Endodermal cell (in vitro differentiated cells): ENCODE results near the gene NT5DC1. TPM values are rescaled to one million over a fixed set of nuclear protein-coding genes. Genes with fewer than 3 reads are reported as not detected.

ENCODE experiments used
- DNase-seq: peaks from one replicate; pipeline ENCODE4 v3.0.0-alpha.2; 2017
- H3K27ac ChIP-seq: 2 replicates; pipeline ENCODE4 v1.5.1; 2013; ENCODE audit warnings: mild to moderate bottlenecking, low read depth, low read length, moderate library complexity
- H3K27me3 ChIP-seq: 2 replicates; pipeline ENCODE4 v1.6.1; 2013; ENCODE audit warnings: mild to moderate bottlenecking, low read length, moderate library complexity; ENCODE audit not compliant: insufficient read depth, control insufficient read depth, poor library complexity, severe bottlenecking
- H3K36me3 ChIP-seq: 2 replicates; pipeline ENCODE4 v1.7.0; 2013; ENCODE audit warnings: mild to moderate bottlenecking, low read length, moderate library complexity; ENCODE audit not compliant: control insufficient read depth, insufficient read depth
- H3K4me1 ChIP-seq: one replicate; pipeline ENCODE4 v1.7.0; 2013; ENCODE audit warnings: low read length; ENCODE audit not compliant: control insufficient read depth, insufficient read depth
- H3K4me3 ChIP-seq: 2 replicates; pipeline ENCODE4 v1.5.1; 2013; ENCODE audit warnings: mild to moderate bottlenecking, low read length, moderate library complexity
- H3K9ac ChIP-seq: 2 replicates; pipeline ENCODE4 v1.6.1; 2013; ENCODE audit warnings: mild to moderate bottlenecking, low read length, moderate library complexity; ENCODE audit not compliant: poor library complexity, severe bottlenecking; ENCODE audit errors: extremely low read depth
- H3K9me3 ChIP-seq: 2 replicates; pipeline ENCODE4 v1.6.1; 2013; ENCODE audit warnings: mild to moderate bottlenecking, low read length, moderate library complexity; ENCODE audit not compliant: control insufficient read depth
- H3K27ac Mint-ChIP-seq: 2 replicates; pipeline ENCODE4 v1.8.0; 2020; ENCODE audit warnings: mixed read lengths
- H3K27me3 Mint-ChIP-seq: 2 replicates; pipeline ENCODE4 v1.8.0; 2021; ENCODE audit warnings: mild to moderate bottlenecking, mixed read lengths; ENCODE audit not compliant: insufficient read depth
- H3K36me3 Mint-ChIP-seq: 2 replicates; pipeline ENCODE4 v1.8.0; 2020; ENCODE audit warnings: low read depth, mixed read lengths
- H3K4me1 Mint-ChIP-seq: 2 replicates; pipeline ENCODE4 v1.8.0; 2020; ENCODE audit warnings: mixed read lengths
- H3K4me3 Mint-ChIP-seq: 2 replicates; pipeline ENCODE4 v1.8.0; 2020; ENCODE audit warnings: mild to moderate bottlenecking, moderate library complexity, mixed read lengths
- H3K9me3 Mint-ChIP-seq: 2 replicates; pipeline ENCODE4 v1.8.0; 2020; ENCODE audit warnings: mild to moderate bottlenecking, mixed read lengths
- CTCF ChIP-seq: fragments of 200-600 bp; sonication (generic); conservative IDR thresholded peaks from 2 replicates; pipeline ENCODE4 v1.5.0; 2021; ENCODE audit warnings: antibody characterized with exemption, mild to moderate bottlenecking
- WGBS, 2 experiments: methylation state at CpG; one replicate each; pipeline versions ENCODE4 v1.1.5 to v1.1.7; 2013; ENCODE audit warnings: missing lambda C conversion rate in 2 of 2, mixed read lengths in 1 of 2; ENCODE audit not compliant: insufficient coverage in 1 of 2, insufficient read length in 1 of 2; 5-methylcytosine and 5-hydroxymethylcytosine counted together
- total RNA-seq, 2 donors: library from RNA; stranded (reverse); fragmentation: NEBNext Ultra II Directional in 1 of 2; extraction: Animal tissue kit (Norgen Biotek cat#: 25700) in 1 of 2; gene quantifications; 2 replicates in 1 of 2; 3 replicates in 1 of 2; pipeline ENCODE4 v1.2.1, GENCODE V29; 2021

The NT5DC1 gene
- total RNA-seq, 2 donors from 2014 or later, result 83.0 to 136 TPM

DNA sequence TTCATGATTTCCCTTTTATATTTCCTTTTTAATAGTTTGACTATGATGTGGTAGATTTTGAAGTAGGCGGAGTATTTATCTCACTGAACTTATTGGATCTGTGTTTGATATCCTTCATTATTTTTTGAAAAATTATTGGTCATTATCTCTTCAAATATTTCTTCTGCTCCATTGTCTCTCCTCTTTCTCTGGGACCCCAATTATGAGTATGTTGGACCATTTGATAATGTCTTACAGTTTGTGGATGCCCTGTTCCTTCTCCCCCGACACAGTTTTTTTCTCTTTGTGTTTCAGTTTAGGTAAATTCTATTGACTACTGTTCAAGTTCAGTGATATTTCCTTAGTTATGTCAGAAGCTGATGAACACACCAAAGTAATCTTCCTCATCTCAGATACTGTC is 74.7 kb downstream of the NT5DC1 start:
- Mint-ChIP-seq H3K27ac (no peak overlapping the region), H3K36me3 (peaks cover 27% of the 10 kb centered on the region), H3K9me3 (peaks cover 9% of the 10 kb centered on the region), H3K4me3 (no peak overlapping the region), H3K27me3 (no peaks in the 10 kb centered on the region), H3K4me1 (peaks cover 22% of the 10 kb centered on the region)
- Histone ChIP-seq H3K4me3 (no peak overlapping the region), H3K27ac (no peak overlapping the region), H3K4me1 (peaks cover 10% of the 10 kb centered on the region), H3K36me3 (peaks cover 19% of the 10 kb centered on the region), H3K27me3 (no peaks in the 10 kb centered on the region), H3K9ac (no peak overlapping the region), H3K9me3 (peaks cover 25% of the 10 kb centered on the region)
- 80 to 100% methylated on average over 1 of the region's 2 CpGs for WGBS, 2 experiments
- TF ChIP-seq CTCF, result no peak
- DNase-seq, result no peak

- H3K36me3 ChIP-seq, result peaks cover 19% of the 10 kb centered on the region
- peak overlapping the region; percentile 21 for H3K27ac Mint-ChIP-seq
- H3K4me3 Mint-ChIP-seq, result no peak overlapping the region
- peaks cover 9% of the 10 kb centered on the region for H3K9me3 Mint-ChIP-seq
- H3K9ac ChIP-seq, result no peak overlapping the region
- peaks cover 27% of the 10 kb centered on the region for H3K9me3 ChIP-seq
- H3K27me3 ChIP-seq, result no peaks in the 10 kb centered on the region
- H3K4me1 Mint-ChIP-seq, result peaks cover 21% of the 10 kb centered on the region
- DNase-seq, result no peak
- peaks cover 10% of the 10 kb centered on the region for H3K4me1 ChIP-seq
- H3K4me3 ChIP-seq, result no peak overlapping the region
- no peaks in the 10 kb centered on the region for H3K27me3 Mint-ChIP-seq
- no peak for TF ChIP-seq CTCF
- 70% methylated on average over 1 of the region's 2 CpGs; no CpG with 5 or more reads in 1 of the 2 experiments for WGBS, 2 experiments
- H3K27ac ChIP-seq, result no peak overlapping the region
- peaks cover 27% of the 10 kb centered on the region for H3K36me3 Mint-ChIP-seq
Observed at GRCh38 chr6:116176596-116176995, 75.9 kb downstream of the NT5DC1 start.

DNA sequence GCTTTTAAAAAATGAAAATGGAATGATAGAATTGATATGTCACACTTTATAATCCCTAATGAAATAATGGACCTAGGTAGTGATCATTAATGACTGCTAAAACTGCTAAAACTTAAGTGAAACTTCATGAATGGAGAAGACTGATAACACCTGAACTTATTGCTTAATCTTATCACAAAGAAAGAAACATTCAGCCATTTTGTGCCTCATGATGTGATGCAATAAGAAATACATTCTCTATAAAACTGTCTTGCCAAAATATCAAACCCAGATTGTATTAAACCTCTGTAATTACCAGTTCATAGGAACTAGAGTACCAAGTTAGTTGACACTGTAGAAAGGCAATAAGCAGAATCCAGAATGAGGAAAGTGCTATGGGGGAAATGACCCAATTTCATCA is 79.7 kb downstream of the NT5DC1 start:
- H3K4me1 Mint-ChIP-seq, result peaks cover 21% of the 10 kb centered on the region
- H3K4me3 ChIP-seq, result no peak overlapping the region
- no peaks in the 10 kb centered on the region for H3K27me3 ChIP-seq
- peaks cover 18% of the 10 kb centered on the region for H3K9me3 ChIP-seq
- peaks cover 19% of the 10 kb centered on the region for H3K36me3 Mint-ChIP-seq
- H3K36me3 ChIP-seq, result peaks cover 5% of the 10 kb centered on the region
- no peak for DNase-seq
- H3K9me3 Mint-ChIP-seq, result peaks cover 5% of the 10 kb centered on the region
- no peak for TF ChIP-seq CTCF
- H3K27me3 Mint-ChIP-seq, result no peaks in the 10 kb centered on the region
- H3K27ac Mint-ChIP-seq, result no peak overlapping the region
- no peak overlapping the region for H3K9ac ChIP-seq
- H3K27ac ChIP-seq, result no peak overlapping the region
- no peak overlapping the region for H3K4me3 Mint-ChIP-seq
- peaks cover 10% of the 10 kb centered on the region for H3K4me1 ChIP-seq
